H1 (cell line): ENCODE data around the gene TNFRSF18. TPM values are rescaled to one million over a fixed set of nuclear protein-coding genes. Genes with fewer than 3 reads are reported as not detected.

Experiments used
- KDM5A ChIP-seq: fragments of 200-600 bp; IDR thresholded peaks from 2 replicates; pipeline ENCODE4 v1.7.1; 2012; ENCODE audit warnings: mild to moderate bottlenecking, low read length, inconsistent platforms, mixed read lengths
- RNF2 ChIP-seq: fragments of 200-900, 300-1000 bp; sonication (generic); IDR thresholded peaks from 2 replicates; pipeline ENCODE4 v1.7.1; 2016; ENCODE audit warnings: borderline replicate concordance, low read depth, mild to moderate bottlenecking, antibody characterized with exemption, low read length; ENCODE audit not compliant: poor library complexity, severe bottlenecking; ENCODE audit errors: missing control alignments
- SP1 ChIP-seq: IDR thresholded peaks from 2 replicates; pipeline ENCODE4 v1.6.1; 2011; ENCODE audit warnings: low read depth, low read length
- SRF ChIP-seq: IDR thresholded peaks from 2 replicates; pipeline ENCODE4 v1.6.1; 2011; ENCODE audit warnings: mild to moderate bottlenecking, low read depth, low read length, moderate library complexity
- TEAD4 ChIP-seq: IDR thresholded peaks from 2 replicates; pipeline ENCODE4 v1.6.1; 2012; ENCODE audit warnings: low read depth, low read length, inconsistent platforms, mixed read lengths
- YY1 ChIP-seq: IDR thresholded peaks from 2 replicates; pipeline ENCODE4 v1.6.1; 2011; ENCODE audit warnings: low read depth, mild to moderate bottlenecking, low read length
- polyA plus RNA-seq, 7 experiments: library from polyadenylated mRNA; depleted of rRNA in 3 of 7; stranded (reverse) in 5 of 7; unstranded in 2 of 7; fragments of >200 nt in 5 of 7; fragments of 200-250 nt in 2 of 7; gene quantifications; 1 replicate in 5 of 7; 2 replicates in 1 of 7; 4 replicates in 1 of 7; pipeline versions ENCODE4 v1.2.1 to v1.2.3, GENCODE V29; 2011 to 2013; ENCODE audit warnings: missing spikeins in 2 of 7, mixed read lengths in 2 of 7
- total RNA-seq: library from RNA; stranded (reverse); fragmentation: NEBNext Ultra II Directional; extraction: Animal tissue kit (Norgen Biotek cat#: 25700); gene quantifications from 2 replicates; pipeline ENCODE4 v1.2.1, GENCODE V29; 2021

TNFRSF18 gene
- total and polyA plus RNA-seq, 2 of the 8 experiments (the other 6 are each of a cell fraction or from before 2014, with no cell fraction given) = 1.5 to 2.5 TPM

DNA sequence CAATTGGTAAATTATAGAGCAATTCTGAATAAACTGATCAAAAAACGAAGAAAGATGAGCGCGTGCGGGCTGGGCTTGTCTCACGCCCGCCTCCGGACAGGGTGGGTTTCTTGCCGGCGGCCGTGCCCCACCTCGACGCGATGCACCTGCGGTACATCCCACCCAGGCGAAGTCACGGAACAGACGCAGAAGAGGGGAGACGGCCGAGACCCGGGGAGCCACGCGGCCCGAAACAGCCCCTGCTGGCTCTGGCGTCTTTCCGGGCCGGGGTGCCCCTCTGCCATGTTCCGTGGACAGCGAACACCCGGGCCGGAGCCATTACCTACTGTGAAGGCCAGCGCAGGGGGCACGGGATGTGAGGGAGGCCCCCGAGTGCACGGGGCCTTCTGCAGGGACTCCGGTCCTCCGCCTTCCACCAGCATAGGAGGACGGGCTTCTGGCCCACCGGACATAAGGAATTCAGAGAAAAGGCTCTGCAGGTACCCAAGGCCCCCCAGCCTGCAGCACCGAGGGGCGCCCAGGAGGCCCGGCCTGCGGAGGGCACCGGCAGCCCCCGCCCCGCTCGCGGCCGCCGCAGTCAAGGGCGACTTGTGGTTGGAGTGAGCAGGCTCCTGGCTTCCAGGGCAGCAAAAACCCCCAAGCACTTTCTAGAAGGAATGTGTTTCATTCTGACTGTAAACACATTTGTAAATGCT is 47.7 kb upstream of the TNFRSF18 start (continued):
- no peak for TF ChIP-seq TEAD4
- TF ChIP-seq RNF2 = no peak
- TF ChIP-seq KDM5A = no peak
- no peak for TF ChIP-seq SP1
- TF ChIP-seq YY1 = no peak
- no peak for TF ChIP-seq SRF
